GM19238 (cell line): ENCODE results near the gene SGCA.

ENCODE experiments used
- DNase-seq: peaks from one replicate; pipeline ENCODE4 v3.0.0; 2011; ENCODE audit warnings: low spot score; ENCODE audit not compliant: insufficient read length

SGCA gene

DNA sequence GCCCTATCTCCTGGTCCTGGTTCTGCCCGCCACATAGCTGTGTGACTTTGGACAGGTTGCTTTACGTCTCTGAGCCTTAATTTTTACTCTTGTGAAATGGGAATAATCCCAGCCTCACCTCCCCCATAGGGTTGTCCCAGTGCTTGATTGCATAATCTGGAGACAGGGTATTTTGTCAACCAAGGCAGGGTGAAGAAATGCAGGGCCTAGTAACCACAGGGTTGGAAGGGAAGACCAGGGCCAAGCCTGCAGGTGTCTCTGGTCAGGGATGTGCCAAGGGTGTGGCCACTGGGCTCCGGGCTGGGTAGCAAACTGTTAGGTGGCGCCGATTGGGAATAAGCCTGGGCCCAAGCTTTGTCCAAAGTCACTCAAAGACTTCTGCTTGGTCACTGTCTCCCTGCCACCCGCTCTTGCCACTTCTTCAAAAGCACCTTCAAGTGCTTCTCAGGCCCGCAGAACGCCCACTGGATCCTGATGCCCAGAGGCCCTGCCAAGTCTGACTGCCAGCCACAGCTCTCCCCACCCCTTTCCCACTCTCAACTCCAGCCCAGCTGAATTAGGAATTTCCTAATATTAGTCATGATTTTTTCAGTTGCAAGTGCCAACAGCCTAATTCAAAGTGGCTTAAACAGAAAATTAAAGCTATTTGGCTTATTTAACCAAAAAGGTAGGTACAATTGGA is 56.2 kb downstream of the SGCA start:
- no peak for DNase-seq

- no peak for DNase-seq
These were observed 57.1 kb downstream of the SGCA start for GRCh38 chr17:50222922-50223321.
